HUES6 (cell line): Measurements from ENCODE around the gene KRTAP4-8.
"Not testable (repeated sequence)": the region's sequence is repeated elsewhere in the genome, so short reads cannot be mapped to it uniquely, and the experiment has no call there.

Experiments
- H3K27ac ChIP-seq: 2 replicates; pipeline ENCODE4 v1.7.0; 2013; ENCODE audit warnings: low read depth, mild to moderate bottlenecking, low read length, inconsistent platforms
- H3K27me3 ChIP-seq: 2 replicates; pipeline ENCODE4 v1.6.1; 2013; ENCODE audit warnings: low read length; ENCODE audit not compliant: control insufficient read depth, insufficient read depth
- H3K36me3 ChIP-seq: 2 replicates; pipeline ENCODE4 v1.6.1; 2013; ENCODE audit warnings: low read length; ENCODE audit not compliant: control insufficient read depth, insufficient read depth
- H3K4me1 ChIP-seq: 2 replicates; pipeline ENCODE4 v1.6.1; 2013; ENCODE audit warnings: low read length; ENCODE audit not compliant: control insufficient read depth, insufficient read depth
- H3K4me3 ChIP-seq: 2 replicates; pipeline ENCODE4 v1.5.1; 2013; ENCODE audit warnings: low read depth, low read length
- H3K9ac ChIP-seq: one replicate; pipeline ENCODE4 v1.6.1; 2013; ENCODE audit warnings: mild to moderate bottlenecking, low read length
- H3K9me3 ChIP-seq: 2 replicates; pipeline ENCODE4 v1.6.1; 2013; ENCODE audit warnings: low read depth, low read length; ENCODE audit not compliant: control insufficient read depth, insufficient read depth

The KRTAP4-8 gene

DNA sequence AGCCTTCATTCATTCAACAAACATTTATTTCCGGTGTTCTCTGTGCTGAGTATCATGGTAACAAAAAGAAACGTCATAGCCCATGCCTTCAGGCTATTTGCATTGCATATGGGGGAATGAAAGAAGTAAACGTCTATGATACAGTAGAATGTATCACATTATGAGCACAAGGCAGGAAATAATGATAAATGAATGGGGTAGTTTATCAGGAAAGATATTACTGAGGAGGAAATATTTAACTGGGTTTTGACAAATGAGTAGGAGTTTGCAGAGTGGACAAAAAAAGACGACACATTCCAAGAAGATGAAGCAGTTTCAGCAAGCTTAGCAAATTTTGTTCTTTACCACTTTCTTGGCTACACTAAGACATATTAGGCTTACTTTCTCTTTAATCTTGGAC, 15.3 kb downstream of the KRTAP4-8 start:
- Histone ChIP-seq H3K9me3 (no peaks in the 10 kb centered on the region), H3K4me3 (no peak overlapping the region), H3K36me3 (no peaks in the 10 kb centered on the region), H3K9ac (no peak overlapping the region), H3K4me1 (no peaks in the 10 kb centered on the region), H3K27me3 (no peaks in the 10 kb centered on the region), H3K27ac (no peak overlapping the region)

DNA sequence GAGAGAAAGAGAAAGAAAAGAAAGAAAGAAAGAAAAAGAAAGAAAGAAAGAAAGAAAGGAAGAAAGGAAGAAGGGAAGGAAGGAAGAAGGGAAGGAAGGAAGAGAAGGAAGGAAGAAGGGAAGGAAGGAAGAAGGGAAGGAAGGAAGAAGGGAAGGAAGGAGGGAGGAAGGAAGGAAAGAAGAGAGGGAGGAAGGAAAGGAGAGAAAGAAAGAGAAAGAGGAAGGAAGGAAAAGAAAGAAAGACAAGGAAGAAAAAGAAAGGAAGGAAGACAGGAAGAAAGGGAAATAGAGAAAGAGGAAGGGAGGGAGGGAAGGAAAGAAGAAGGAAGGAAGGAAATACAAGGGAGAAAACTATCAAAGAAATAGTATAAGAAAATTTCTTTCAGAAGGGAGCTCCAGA, 21.2 kb downstream of the KRTAP4-8 start:
- no peaks in the 10 kb centered on the region for H3K9me3 ChIP-seq
- H3K4me3 ChIP-seq = no peak overlapping the region
- no peaks in the 10 kb centered on the region for H3K27me3 ChIP-seq
- H3K9ac ChIP-seq = no peak overlapping the region
- H3K36me3 ChIP-seq = no peaks in the 10 kb centered on the region
- no peaks in the 10 kb centered on the region for H3K4me1 ChIP-seq
- H3K27ac ChIP-seq = no peak overlapping the region

DNA sequence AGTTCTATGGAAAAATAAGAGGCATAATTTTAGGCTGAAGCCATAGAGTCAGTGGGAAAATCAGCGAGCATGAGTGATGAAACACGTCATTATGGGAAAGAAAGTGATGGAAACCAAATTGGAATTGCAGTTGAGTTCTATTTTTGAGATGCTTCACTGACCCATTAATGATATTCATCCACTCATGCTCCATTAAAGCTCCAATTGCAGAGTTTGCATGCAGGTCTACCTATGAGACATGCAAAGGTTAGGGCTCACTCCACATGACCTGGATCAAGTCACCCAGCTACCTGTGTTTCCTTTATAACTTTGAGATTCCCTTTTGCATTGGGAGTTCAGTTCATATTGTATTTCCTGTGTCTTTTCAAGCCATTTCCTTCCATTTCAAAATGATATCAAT, 24.3 kb downstream of the KRTAP4-8 start:
- Histone ChIP-seq H3K36me3 (no peaks in the 10 kb centered on the region), H3K9me3 (no peaks in the 10 kb centered on the region), H3K27ac (no peak overlapping the region), H3K4me3 (no peak overlapping the region), H3K27me3 (no peaks in the 10 kb centered on the region), H3K4me1 (no peaks in the 10 kb centered on the region), H3K9ac (no peak overlapping the region)

DNA sequence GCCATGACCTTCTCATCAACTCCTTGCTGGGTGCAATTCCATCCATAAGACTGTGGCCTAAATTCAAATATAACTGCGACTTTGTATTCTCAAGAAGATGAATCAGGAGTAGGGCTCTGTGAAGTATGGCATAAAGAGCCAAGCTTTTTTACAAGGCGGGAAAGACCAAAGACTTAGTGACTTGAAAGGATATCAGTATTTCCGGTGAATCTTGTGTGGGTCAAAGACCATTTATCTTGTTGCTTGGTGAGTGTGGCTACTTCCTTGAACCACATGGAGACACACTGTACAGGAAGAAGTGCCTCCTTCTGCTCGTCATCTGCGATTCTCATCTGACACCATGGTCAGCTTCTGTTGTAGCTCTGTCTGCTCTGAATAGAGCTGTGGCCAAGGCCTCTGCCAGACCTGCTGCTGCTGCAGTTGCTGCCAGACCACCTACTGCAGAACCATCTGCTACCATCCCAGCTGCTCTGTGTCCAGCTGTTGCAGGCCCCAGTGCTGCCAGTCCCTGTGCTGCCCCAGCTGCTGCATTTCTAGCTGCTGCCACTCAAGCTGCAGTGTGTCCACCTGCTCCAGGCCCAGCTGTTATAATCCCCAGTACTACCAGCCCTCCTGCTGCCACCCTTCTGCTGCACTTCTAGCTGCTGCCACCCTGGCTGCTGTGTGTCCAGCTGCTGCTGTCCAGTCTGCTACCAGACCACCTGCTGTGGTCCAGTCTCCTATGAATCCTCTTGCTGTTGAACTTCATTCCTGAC, 26.2 kb downstream of the KRTAP4-8 start:
- Histone ChIP-seq H3K27ac (no peak overlapping the region), H3K27me3 (no peaks in the 10 kb centered on the region), H3K36me3 (no peaks in the 10 kb centered on the region), H3K9me3 (no peaks in the 10 kb centered on the region), H3K9ac (no peak overlapping the region), H3K4me3 (no peak overlapping the region), H3K4me1 (no peaks in the 10 kb centered on the region)

DNA sequence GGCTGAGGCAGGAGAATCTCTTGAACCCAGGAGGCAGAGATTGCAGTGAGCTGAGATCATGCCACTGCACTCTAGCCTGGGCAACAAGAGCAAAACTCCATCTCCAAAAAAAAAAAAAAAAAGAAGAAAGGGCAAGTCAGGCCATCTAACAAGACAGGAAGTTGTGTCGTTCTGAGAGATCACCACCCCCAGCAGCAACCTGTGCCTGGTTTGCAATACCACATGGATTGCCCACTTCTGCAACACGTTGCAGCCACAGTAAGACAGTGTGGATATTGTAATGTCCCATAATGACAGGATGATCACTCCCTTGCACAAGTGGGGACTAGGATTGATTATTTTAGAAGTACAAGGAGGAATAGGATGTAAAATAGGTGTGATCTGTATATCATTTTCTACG, 28.9 kb downstream of the KRTAP4-8 start:
- Histone ChIP-seq H3K36me3 (no peaks in the 10 kb centered on the region), H3K9me3 (no peaks in the 10 kb centered on the region), H3K27me3 (no peaks in the 10 kb centered on the region), H3K4me3 (no peak overlapping the region), H3K9ac (no peak overlapping the region), H3K4me1 (no peaks in the 10 kb centered on the region), H3K27ac (no peak overlapping the region)

DNA sequence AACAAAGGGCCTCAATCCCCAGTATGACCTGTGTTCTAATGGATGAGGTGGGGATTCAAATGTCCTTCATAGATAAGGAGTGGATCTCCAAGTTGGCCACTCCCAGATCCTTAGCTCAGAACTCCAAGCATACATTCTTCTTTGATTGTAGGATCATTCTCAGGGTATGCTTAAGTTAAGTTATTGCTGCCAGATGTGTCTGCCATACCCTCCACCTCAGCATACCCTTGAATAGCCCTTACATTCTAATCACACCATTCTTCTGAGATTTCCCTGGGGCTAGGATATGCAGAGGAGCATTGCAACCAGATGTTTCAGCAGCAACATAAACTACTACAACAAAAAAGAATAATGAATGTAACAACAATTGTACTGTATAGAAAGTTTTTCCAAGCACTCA, 30.7 kb downstream of the KRTAP4-8 start:
- H3K4me1 ChIP-seq = no peaks in the 10 kb centered on the region
- H3K4me3 ChIP-seq = no peak overlapping the region
- no peak overlapping the region for H3K27ac ChIP-seq
- no peaks in the 10 kb centered on the region for H3K27me3 ChIP-seq
- no peak overlapping the region for H3K9ac ChIP-seq
- H3K36me3 ChIP-seq = no peaks in the 10 kb centered on the region
- no peaks in the 10 kb centered on the region for H3K9me3 ChIP-seq

DNA sequence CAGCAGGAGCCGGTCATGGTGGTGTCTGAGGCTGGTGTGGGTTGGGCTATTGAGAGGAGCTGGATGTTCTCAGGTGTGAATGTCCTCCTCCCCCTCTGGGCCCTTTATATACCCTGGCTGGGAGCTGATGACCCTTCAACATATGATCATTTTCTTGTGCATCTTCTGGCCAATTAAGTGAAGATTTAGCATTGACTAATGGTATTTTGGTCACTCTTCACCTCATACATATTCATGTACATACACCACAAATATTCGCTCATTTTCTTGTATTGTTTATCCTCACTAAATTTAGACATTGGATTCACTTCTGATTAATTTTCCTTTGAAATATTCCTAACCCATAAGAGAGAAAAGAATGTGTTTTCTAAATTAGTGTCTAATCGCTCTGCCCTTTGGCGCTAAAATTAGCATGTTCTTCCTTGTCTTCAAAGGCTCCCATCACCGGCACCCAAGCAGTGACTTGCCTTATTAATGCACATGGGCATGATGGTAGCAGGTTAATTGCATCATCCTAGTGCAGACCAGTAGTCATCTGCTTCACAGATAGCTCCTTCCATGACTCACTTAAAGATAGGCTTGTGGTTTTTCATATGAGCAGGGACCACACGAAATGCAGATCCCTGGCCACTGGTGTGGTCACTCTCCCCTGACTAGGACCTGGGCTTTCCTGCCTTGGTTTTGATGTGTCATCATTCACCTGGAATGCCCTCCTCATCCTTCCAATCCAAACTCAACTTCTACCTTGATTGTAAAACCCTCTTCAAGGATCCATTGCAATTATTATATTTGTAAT, 31.9 kb downstream of the KRTAP4-8 start, which contains the start of gene KRTAP2-4:
Gene KRTAP2-4 (minus strand): TSS at position 51 of the 796 bp plus-strand sequence. CDS start 34 bp downstream, at position 17.
- no peak within 1 kb of the TSS for H3K9ac ChIP-seq
- H3K36me3 ChIP-seq = no peaks in the 10 kb centered on the region
- H3K27me3 ChIP-seq = no peaks in the 10 kb centered on the region
- H3K4me3 ChIP-seq = no peak within 1 kb of the TSS
- no peak within 1 kb of the TSS for H3K27ac ChIP-seq
- H3K9me3 ChIP-seq = no peaks in the 10 kb centered on the region
- H3K4me1 ChIP-seq = no peaks in the 10 kb centered on the region

DNA sequence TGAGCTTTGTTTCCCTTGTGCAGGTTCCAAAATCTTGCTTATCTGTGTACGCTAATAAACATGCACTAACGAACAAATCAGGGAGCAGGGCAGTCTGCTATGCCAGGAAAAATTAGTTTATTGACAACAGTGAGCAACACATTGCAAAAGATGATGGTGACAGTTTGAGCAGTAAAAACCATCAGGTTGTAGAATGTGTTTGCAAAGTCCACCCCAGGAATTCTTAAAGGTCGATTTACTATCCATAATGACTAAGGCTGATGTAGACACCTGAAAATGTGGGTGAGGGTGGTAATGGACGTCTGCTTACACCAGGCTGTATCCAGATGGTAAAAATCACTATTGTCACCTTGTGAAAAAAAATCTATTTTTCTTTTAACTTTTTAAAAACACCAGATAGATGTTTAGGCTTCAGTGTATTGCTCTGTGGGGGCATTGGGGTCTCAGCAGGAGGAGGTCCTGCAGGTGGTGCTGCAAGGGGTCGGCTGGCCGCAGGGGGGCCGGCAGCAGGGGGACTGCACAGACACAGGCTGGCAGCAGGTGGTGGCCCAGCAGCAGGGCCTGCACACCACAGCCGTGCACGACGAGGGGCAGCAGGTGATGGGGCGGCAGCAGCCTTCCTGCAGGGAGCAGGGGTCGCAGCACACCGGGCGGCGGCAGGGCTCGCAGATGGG, 32.8 kb downstream of the KRTAP4-8 start:
- H3K27me3 ChIP-seq, H3K27ac ChIP-seq, H3K9me3 ChIP-seq, H3K9ac ChIP-seq, H3K36me3 ChIP-seq, H3K4me3 ChIP-seq, H3K4me1 ChIP-seq: not testable (repeated sequence)

DNA sequence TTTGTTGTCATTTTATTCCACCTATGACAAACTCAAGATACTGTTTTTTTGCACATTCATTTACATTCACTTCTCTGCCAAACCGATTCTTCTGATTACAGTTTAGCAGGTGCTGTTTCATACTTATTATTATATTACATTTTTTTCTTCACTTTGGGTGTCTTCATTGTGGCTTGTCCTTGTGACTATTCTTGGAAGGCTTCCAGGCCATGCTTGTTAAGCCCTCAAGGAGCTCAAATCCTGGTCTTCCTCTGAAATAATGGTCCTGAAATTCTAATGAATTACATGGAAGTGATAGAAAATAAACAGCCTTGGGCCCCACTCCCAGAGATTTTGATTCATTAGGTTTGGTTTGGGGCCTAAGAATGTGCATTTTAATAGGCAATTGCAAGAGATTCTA, 33.6 kb downstream of the KRTAP4-8 start:
- no peak overlapping the region for H3K9ac ChIP-seq
- H3K27me3 ChIP-seq = no peaks in the 10 kb centered on the region
- H3K4me3 ChIP-seq = no peak overlapping the region
- H3K9me3 ChIP-seq = no peaks in the 10 kb centered on the region
- H3K27ac ChIP-seq = no peak overlapping the region
- H3K36me3 ChIP-seq = no peaks in the 10 kb centered on the region
- H3K4me1 ChIP-seq = peaks cover 4% of the 10 kb centered on the region; the same call in 1 of the 2 replicates

DNA sequence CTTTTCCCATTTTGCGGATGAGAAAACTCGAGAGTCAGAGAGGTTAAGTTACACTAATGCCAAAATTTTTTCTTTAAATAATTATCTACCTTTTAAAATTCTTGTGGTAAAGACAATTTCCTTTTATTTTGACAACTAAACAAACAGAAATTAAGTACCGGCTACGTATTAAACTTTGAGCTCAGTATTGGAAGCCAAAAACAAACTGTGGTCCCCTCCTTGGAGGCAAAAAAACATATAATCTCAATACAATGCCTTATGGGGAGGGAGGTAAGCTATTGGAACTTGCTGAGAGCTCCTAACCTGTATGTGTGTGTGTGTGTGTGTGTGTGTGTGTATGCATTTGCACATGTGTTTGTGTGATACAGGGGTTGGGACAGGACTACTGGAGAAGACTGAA, 34.5 kb downstream of the KRTAP4-8 start:
- no peak overlapping the region for H3K9ac ChIP-seq

DNA sequence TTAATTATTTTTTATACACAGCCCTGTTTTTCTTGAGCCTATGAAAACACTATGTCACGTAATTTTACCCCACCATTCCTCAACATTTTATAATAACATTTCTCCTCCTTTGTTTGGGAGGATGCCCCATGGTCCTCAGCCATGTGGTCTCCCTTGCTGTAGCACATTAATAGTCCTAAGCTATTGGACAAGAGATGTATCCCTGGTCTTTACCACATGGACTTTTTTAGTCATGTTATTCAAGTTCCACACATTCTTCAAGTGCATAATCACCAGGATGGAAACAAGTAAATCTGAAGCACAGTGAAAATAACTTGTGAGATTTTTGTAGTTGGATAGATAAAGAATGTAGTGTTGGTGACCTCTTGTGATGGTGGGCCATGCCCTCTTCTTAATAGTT, 36.0 kb downstream of the KRTAP4-8 start:
- peaks cover 4% of the 10 kb centered on the region; the same call in 1 of the 2 replicates for H3K4me1 ChIP-seq
- no peaks in the 10 kb centered on the region; the same call in 1 of the 2 replicates for H3K9me3 ChIP-seq
- no peak overlapping the region for H3K27ac ChIP-seq
- H3K36me3 ChIP-seq = no peaks in the 10 kb centered on the region
- no peak overlapping the region for H3K4me3 ChIP-seq
- no peaks in the 10 kb centered on the region for H3K27me3 ChIP-seq
- no peak overlapping the region for H3K9ac ChIP-seq

More for the DNA sequence above, 34.5 kb downstream of the KRTAP4-8 start:
- Histone ChIP-seq H3K4me1 (peaks cover 4% of the 10 kb centered on the region; the same call in 1 of the 2 replicates), H3K9me3 (no peaks in the 10 kb centered on the region), H3K27ac (no peak overlapping the region), H3K27me3 (no peaks in the 10 kb centered on the region), H3K4me3 (no peak overlapping the region), H3K36me3 (no peaks in the 10 kb centered on the region)
